Central memory CD8-positive, alpha-beta T cell (primary cell): ENCODE measurements around the gene ADSL.

ENCODE experiments used
- ATAC-seq: fragments of 150-1000 bp; cut with Tn5 transposase; replicated peaks from 2 replicates; pipeline ENCODE4 v1.10.0; 2022; ENCODE audit warnings: mild to moderate bottlenecking, moderate FRiP score, moderate number of reproducible peaks; ENCODE audit not compliant: poor library complexity, severe bottlenecking; ENCODE audit errors: extremely low read depth
- DNase-seq, 2 donors: peaks; one replicate each; pipeline ENCODE4 v3.0.0; 2021; ENCODE audit warnings: low spot score in 2 of 2
- H3K27ac Mint-ChIP-seq: one replicate; pipeline ENCODE4 v1.8.0; 2022; ENCODE audit warnings: low read depth, mild to moderate bottlenecking, moderate library complexity, mixed read lengths
- H3K27me3 Mint-ChIP-seq: one replicate; pipeline ENCODE4 v1.8.0; 2022; ENCODE audit warnings: mixed read lengths
- H3K36me3 Mint-ChIP-seq: one replicate; pipeline ENCODE4 v1.8.0; 2022; ENCODE audit warnings: mild to moderate bottlenecking, moderate library complexity, mixed read lengths; ENCODE audit not compliant: insufficient read depth
- H3K4me1 Mint-ChIP-seq: one replicate; pipeline ENCODE4 v1.8.0; 2022; ENCODE audit warnings: mixed read lengths
- H3K4me3 Mint-ChIP-seq: one replicate; pipeline ENCODE4 v1.8.0; 2022; ENCODE audit warnings: mild to moderate bottlenecking, moderate library complexity, mixed read lengths
- H3K9me3 Mint-ChIP-seq: one replicate; pipeline ENCODE4 v1.8.0; 2022; ENCODE audit warnings: mixed read lengths

ADSL gene

DNA sequence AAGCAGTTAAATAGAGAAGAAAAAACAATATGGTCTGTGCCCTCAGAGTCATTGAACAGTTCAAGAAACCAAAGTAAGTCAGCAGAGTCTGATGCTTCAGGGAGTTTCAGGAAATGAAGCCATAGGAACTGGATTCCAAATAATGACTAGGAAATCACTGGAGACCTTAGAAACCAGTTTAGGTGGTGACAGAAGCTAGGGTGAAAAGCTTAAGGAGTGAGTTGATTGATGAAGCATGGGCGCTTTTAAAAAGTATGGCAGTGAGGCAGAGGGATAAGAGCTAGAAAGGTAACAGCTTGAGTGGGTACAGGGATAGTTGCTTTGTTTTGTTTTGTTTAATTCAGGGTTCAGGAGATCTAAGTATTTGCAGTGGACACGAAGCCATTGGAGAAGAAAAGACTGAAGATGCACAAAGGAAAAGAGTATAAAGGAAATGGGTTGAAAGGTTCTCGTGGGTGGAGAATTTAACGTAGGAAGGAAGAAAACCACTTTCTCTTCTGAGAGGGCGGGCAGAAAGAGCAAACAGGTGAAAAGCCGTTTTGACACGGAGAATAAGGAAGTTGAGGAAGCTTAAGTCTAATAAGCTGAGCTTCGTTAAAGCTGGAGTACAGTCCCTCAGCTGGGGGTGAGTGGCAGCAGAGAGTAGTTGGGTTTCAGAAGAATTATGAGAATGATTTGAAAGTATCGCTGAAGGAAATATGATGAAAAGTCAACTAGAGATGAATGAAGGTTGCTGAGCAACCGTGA, 38.9 kb downstream of the ADSL start:
- peak overlapping the region; percentile 77 for H3K4me3 Mint-ChIP-seq
- peak overlapping the region; percentile 86 for H3K27ac Mint-ChIP-seq
- ATAC-seq (peak; percentile 94), DNase-seq (no peak)
- H3K4me1 Mint-ChIP-seq = peaks cover 44% of the 10 kb centered on the region
- no peaks in the 10 kb centered on the region for H3K9me3 Mint-ChIP-seq
- H3K27me3 Mint-ChIP-seq = no peaks in the 10 kb centered on the region
- peaks cover 7% of the 10 kb centered on the region for H3K36me3 Mint-ChIP-seq

DNA sequence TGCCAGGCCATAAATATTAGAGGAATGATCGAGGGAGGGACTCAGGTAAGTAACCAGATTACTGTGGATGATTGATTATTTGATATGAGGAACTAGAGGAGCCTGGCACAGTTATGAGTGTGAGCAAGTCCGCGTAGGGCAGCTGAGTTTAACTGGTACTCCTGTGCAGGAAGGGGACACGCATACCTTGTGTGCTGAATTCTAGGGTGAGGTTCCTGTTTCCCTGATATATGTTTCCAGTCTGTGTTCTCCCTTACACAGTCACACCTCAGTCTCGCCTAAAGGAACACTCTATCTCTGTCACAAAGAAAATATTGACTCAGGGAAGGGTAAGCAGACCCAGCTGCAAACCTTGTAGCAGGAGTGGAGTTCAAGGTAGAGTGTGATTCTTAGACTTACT, 41.4 kb downstream of the ADSL start:
- no peak for ATAC-seq
- H3K27me3 Mint-ChIP-seq = no peaks in the 10 kb centered on the region
- no peak overlapping the region for H3K4me3 Mint-ChIP-seq
- no peaks in the 10 kb centered on the region for H3K9me3 Mint-ChIP-seq
- H3K27ac Mint-ChIP-seq = peak overlapping the region; percentile 58
- DNase-seq = no peak
- H3K36me3 Mint-ChIP-seq = peaks cover 7% of the 10 kb centered on the region
- H3K4me1 Mint-ChIP-seq = peaks cover 53% of the 10 kb centered on the region

DNA sequence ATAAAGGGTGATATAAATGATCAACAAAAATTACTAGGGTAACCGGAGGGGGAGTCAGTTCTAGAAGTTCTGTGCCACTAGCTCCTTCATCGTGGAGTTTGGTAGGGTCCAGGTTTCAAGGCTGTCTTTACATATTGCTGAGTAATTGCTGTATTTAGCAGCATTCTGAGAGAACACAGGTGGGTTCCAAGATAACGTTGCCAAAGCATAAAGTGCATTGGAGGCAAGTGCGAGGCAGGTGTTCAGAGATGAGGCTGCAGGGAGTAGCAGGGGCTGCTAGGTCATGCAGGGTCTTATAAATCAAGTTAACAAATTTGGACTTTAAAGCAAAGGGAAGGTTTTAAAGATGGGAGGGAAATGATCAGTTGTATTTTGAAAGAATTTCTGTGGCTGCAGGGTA, 41.9 kb downstream of the ADSL start:
- Mint-ChIP-seq H3K36me3 (peaks cover 7% of the 10 kb centered on the region), H3K27me3 (no peaks in the 10 kb centered on the region), H3K27ac (peak overlapping the region; percentile 58), H3K4me1 (peaks cover 52% of the 10 kb centered on the region), H3K9me3 (no peaks in the 10 kb centered on the region), H3K4me3 (no peak overlapping the region)
- DNase-seq (no peak), ATAC-seq (no peak)

DNA sequence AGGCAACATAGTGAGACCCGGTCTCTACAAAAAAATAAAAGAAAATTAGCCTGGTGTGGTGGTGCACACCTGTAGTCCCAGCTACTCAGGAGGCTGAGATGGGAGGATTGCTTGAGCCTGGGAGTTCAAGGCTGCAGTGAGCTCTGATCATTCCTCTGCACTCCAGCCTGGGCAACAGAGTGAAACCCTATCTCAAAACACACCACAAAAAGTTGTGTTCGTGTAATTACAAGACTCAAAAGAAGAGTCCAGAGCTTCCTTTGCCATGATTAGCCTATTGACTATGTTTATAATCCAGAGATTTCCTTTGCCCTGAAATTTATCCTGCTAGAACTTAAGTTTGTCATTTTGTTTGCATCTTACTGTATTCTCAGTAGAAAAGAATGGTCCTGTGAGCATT, 45.1 kb downstream of the ADSL start:
- no peaks in the 10 kb centered on the region for H3K27me3 Mint-ChIP-seq
- ATAC-seq = no peak
- no peak overlapping the region for H3K27ac Mint-ChIP-seq
- H3K4me1 Mint-ChIP-seq = peaks cover 52% of the 10 kb centered on the region
- no peak for DNase-seq
- no peak overlapping the region for H3K4me3 Mint-ChIP-seq
- peaks cover 5% of the 10 kb centered on the region for H3K36me3 Mint-ChIP-seq
- no peaks in the 10 kb centered on the region for H3K9me3 Mint-ChIP-seq

DNA sequence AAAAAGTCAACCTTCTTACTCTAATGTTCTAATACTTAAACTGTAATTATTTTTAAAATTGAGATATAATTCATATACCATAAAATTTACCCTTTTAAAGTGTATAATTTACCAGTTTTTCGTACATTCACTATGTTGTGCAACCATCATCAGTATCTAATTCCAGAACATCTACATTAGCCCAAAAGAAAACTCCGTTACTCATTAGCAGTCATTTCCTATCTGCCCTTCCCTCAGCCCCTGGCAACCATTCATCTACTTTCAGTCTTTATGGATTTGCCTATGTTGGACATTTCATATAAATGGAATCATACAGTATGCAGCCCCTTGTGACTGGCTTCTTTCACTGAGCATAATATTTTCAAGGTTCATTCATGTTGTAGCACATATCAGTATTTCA, 46.3 kb downstream of the ADSL start:
- no peak overlapping the region for H3K27ac Mint-ChIP-seq
- peaks cover 5% of the 10 kb centered on the region for H3K36me3 Mint-ChIP-seq
- H3K27me3 Mint-ChIP-seq = no peaks in the 10 kb centered on the region
- no peak for DNase-seq
- H3K4me3 Mint-ChIP-seq = no peak overlapping the region
- no peaks in the 10 kb centered on the region for H3K9me3 Mint-ChIP-seq
- no peak for ATAC-seq
- peaks cover 57% of the 10 kb centered on the region for H3K4me1 Mint-ChIP-seq

DNA sequence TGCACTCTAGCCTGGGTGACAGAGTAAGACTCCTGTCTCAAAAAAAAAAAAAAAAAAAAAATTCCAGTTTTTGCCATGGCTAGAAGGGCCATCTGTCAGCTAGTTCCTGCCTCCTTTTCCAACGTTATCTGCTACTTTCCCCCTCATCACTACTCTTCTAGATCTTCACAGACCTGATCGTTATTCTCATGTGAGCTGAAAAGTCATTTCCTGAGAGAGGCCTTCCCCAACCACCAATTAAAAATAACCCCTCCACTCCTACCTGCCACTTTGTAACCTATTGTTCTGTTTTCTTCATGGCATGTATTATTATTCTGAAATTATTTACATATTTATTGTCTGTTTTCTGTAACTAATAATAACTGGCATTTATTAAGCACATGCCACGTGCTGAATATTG, 48.3 kb downstream of the ADSL start:
- Mint-ChIP-seq H3K27ac (no peak overlapping the region), H3K9me3 (no peaks in the 10 kb centered on the region), H3K4me1 (peaks cover 51% of the 10 kb centered on the region), H3K36me3 (peaks cover 2% of the 10 kb centered on the region), H3K4me3 (no peak overlapping the region), H3K27me3 (no peaks in the 10 kb centered on the region)
- ATAC-seq = no peak
- no peak for DNase-seq

DNA sequence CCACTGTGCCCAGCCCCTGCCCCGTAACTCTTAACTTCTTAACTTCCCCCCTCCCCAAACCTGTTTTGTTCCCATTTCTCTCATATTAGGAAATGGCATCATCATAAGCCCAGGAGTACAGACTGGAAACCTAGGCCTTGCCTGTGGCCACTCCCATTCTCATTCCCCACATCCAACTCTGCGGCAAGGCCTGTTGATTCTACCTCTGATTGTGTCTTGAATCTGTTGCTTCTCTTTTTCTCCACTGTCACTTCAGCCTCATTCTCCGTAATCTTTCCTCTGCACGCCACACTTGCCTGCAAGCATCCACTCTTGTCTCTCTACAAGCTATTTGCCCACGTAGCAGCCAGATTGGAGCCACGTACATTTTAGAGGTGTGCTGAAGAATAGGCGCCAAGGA, 49.3 kb downstream of the ADSL start:
- no peak for ATAC-seq
- peaks cover 56% of the 10 kb centered on the region for H3K4me1 Mint-ChIP-seq
- H3K4me3 Mint-ChIP-seq = no peak overlapping the region
- no peaks in the 10 kb centered on the region for H3K9me3 Mint-ChIP-seq
- H3K27me3 Mint-ChIP-seq = no peaks in the 10 kb centered on the region
- H3K27ac Mint-ChIP-seq = no peak overlapping the region
- H3K36me3 Mint-ChIP-seq = peaks cover 4% of the 10 kb centered on the region
- no peak for DNase-seq

DNA sequence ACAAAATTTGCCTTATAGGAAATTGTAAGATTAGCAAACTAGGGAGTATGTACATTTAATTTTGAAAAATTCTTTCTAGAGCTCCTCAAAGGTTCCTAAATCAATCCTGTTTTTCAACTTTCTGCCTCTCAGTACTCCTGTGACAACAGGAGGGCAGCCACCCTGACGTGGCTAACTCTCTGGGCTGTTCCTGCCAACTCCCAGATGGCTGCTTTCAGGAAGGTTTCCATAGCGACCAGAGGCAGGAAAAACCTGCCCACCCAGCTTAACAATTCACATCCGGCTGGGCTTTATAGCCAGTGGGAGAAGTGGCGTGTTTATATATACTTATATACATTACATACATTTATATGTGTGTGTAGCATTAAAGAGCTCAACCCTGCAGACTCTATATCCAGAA, 50.6 kb downstream of the ADSL start:
- Mint-ChIP-seq H3K27ac (no peak overlapping the region), H3K4me1 (peaks cover 64% of the 10 kb centered on the region), H3K9me3 (no peaks in the 10 kb centered on the region), H3K36me3 (peaks cover 6% of the 10 kb centered on the region), H3K27me3 (no peaks in the 10 kb centered on the region), H3K4me3 (no peak overlapping the region)
- no peak for ATAC-seq
- DNase-seq = no peak

DNA sequence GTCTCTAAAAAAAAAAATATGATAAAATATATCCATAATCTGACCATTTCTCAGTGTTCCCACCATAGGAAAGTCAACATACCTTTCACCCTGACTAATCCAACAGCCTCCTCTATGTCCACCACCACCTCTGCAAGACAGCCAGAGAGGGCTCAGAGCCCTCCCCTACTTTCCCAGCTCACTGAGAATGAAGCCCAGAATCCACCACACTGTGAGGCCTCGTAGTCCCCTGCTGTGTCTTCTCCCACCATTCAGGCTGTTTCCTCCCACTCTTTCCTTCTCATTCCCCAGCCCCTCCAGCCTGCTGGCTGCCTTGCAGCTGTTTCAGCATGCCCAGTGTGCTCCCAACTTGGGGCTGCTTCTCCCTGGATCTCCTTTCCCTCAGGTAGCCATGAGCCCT, 51.1 kb downstream of the ADSL start:
- no peak overlapping the region for H3K4me3 Mint-ChIP-seq
- ATAC-seq (no peak), DNase-seq (no peak)
- H3K27me3 Mint-ChIP-seq = no peaks in the 10 kb centered on the region
- peaks cover 8% of the 10 kb centered on the region for H3K36me3 Mint-ChIP-seq
- no peaks in the 10 kb centered on the region for H3K9me3 Mint-ChIP-seq
- H3K4me1 Mint-ChIP-seq = peaks cover 65% of the 10 kb centered on the region
- peak overlapping the region; percentile 91 for H3K27ac Mint-ChIP-seq

DNA sequence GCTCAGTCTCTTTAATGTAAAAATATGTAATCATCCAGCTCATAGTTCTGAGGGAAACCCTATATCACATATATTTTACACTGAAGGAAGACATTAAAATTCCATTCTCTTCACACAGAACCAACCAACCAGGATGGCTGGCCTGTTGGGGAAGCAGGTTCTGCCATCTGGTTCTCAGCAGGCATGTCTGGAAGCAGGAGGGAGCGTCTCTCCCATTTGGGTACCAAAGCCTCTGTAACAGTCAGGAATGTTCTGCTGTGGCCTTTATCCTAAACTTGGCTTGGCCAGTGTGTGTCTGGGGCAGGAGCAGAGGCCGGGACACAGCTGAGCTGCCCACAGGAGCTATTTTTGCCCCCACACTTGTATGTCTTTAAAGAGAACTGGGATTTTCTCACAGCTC, 53.3 kb downstream of the ADSL start:
- H3K36me3 Mint-ChIP-seq = peaks cover 11% of the 10 kb centered on the region
- DNase-seq (no peak), ATAC-seq (no peak)
- peak overlapping the region; percentile 79 for H3K4me3 Mint-ChIP-seq
- no peaks in the 10 kb centered on the region for H3K27me3 Mint-ChIP-seq
- H3K27ac Mint-ChIP-seq = peak overlapping the region; percentile 82
- no peaks in the 10 kb centered on the region for H3K9me3 Mint-ChIP-seq
- peaks cover 69% of the 10 kb centered on the region for H3K4me1 Mint-ChIP-seq

DNA sequence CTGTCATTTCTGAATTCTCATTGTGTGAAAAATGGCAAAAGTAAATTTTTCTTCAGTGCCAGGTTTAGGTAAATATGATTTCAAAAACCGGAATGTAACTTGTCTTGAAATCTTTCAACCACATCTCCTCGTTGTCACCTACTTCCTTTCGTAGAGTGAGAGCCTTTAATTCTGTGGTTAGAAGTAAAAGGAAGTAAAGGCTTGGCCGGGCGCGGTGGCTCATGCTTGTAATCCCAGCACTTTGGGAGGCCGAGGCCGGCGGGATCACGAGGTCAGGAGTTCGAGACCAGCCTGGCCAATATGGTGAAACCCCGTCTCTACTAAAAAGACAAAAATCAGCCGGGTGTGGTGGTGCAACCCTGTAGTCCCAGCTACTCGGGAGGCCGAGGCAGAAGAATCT, 53.9 kb downstream of the ADSL start:
- Mint-ChIP-seq H3K27me3 (no peaks in the 10 kb centered on the region), H3K4me3 (peak overlapping the region; percentile 79), H3K4me1 (peaks cover 64% of the 10 kb centered on the region), H3K9me3 (no peaks in the 10 kb centered on the region), H3K27ac (peak overlapping the region; percentile 82), H3K36me3 (peaks cover 11% of the 10 kb centered on the region)
- peak; percentile 20 for ATAC-seq
- DNase-seq = no peak

DNA sequence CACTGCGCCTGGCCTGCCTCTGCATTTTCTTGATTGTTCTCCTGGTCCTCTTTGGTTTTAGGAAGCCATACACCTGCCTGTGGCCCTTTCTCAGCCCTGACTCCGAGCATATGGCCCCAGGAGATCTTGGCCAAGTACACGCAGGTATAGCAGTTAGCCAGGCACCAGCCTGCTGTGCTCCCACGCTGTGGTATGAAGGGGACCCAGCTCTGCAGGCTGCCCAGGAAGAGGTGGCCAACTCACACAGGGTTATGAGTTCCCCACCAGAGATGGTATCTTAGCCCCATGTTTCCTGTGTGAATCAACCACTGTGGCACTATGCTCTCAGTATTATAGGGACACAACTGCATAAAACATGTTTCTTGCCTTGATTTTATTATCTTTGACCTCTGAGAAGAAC, 55.2 kb downstream of the ADSL start:
- H3K4me3 Mint-ChIP-seq = peak overlapping the region; percentile 79
- H3K36me3 Mint-ChIP-seq = peaks cover 14% of the 10 kb centered on the region
- H3K9me3 Mint-ChIP-seq = no peaks in the 10 kb centered on the region
- H3K4me1 Mint-ChIP-seq = peaks cover 58% of the 10 kb centered on the region
- ATAC-seq (peak; percentile 99), DNase-seq (peak; percentile 35 to 47)
- H3K27ac Mint-ChIP-seq = peak overlapping the region; percentile 78
- H3K27me3 Mint-ChIP-seq = no peaks in the 10 kb centered on the region

DNA sequence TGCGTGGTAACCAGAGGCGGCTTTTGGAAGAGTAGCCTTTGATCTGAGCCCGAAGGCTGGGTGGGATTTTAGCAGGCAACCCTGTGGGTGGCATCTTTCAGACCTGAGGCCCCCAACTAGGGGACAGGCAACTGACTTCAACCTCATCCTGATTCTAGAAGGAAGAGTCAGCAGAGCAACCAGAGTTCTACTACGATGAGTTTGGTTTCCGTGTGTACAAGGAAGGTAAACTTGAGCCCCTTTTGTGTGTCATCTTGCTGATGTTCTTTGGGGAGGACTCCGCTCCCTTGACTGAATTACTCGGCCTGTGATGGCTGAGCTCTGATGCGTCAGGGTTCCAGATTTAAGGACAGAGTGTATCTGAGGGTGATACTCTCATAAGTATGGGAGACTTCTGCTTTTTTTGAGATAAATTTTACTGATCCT, 55.7 kb downstream of the ADSL start:
- Mint-ChIP-seq H3K4me1 (peaks cover 58% of the 10 kb centered on the region), H3K4me3 (peak overlapping the region; percentile 79), H3K36me3 (peaks cover 17% of the 10 kb centered on the region), H3K27ac (peak overlapping the region; percentile 78), H3K27me3 (no peaks in the 10 kb centered on the region), H3K9me3 (no peaks in the 10 kb centered on the region)
- DNase-seq (no peak), ATAC-seq (peak; percentile 21)
